HepG2 (cell line): ENCODE measurements around the gene THSD1. TPM values are rescaled to one million over a fixed set of nuclear protein-coding genes. Genes with fewer than 3 reads are reported as not detected.

Experiments
- BRF2 ChIP-seq: sonication (generic); formaldehyde crosslinking; IDR thresholded peaks from 2 replicates; pipeline ENCODE4 v1.8.1; 2022; ENCODE audit warnings: mild to moderate bottlenecking, missing genetic modification reagents
- CEBPB ChIP-seq: IDR thresholded peaks from 2 replicates; pipeline ENCODE4 v1.6.1; 2011; ENCODE audit warnings: low read depth, low read length, improper control_type of control experiment, borderline replicate concordance
- CSRNP1 ChIP-seq: sonication (generic); formaldehyde crosslinking; IDR thresholded peaks from 2 replicates; pipeline ENCODE4 v1.8.1; 2023; ENCODE audit warnings: mild to moderate bottlenecking, missing genetic modification reagents
- GFI1 ChIP-seq: sonication (generic); formaldehyde crosslinking; IDR thresholded peaks from 2 replicates; pipeline ENCODE4 v1.5.0; 2020; ENCODE audit warnings: missing genetic modification reagents, mild to moderate bottlenecking, borderline replicate concordance
- NCOA5 ChIP-seq: sonication (generic); formaldehyde crosslinking; IDR thresholded peaks from 2 replicates; pipeline ENCODE4 v1.4.0; 2020; ENCODE audit warnings: missing genetic modification reagents
- POLR2G ChIP-seq: fragments of 200-400 bp; formaldehyde crosslinking; IDR thresholded peaks from 2 replicates; pipeline ENCODE4 v1.6.1; 2018; ENCODE audit warnings: mild to moderate bottlenecking, low read depth, low read length, moderate library complexity
- SRSF1 ChIP-seq: fragments of 200-400 bp; formaldehyde crosslinking; optimal IDR thresholded peaks from 2 replicates; pipeline ENCODE3; 2017; ENCODE audit warnings: mild to moderate bottlenecking, low read depth, low read length, moderate library complexity
- UBTF ChIP-seq: sonication (generic); formaldehyde crosslinking; IDR thresholded peaks from 2 replicates; pipeline ENCODE4 v1.4.0; 2020; ENCODE audit warnings: mild to moderate bottlenecking, missing genetic modification reagents
- ZNF318 ChIP-seq: sonication (generic); formaldehyde crosslinking; IDR thresholded peaks from 2 replicates; pipeline ENCODE4 v1.4.0; 2020; ENCODE audit warnings: mild to moderate bottlenecking, missing genetic modification reagents
- ZNF33B ChIP-seq: sonication (generic); formaldehyde crosslinking; IDR thresholded peaks from 2 replicates; pipeline ENCODE4 v1.5.1; 2020; ENCODE audit warnings: mild to moderate bottlenecking, missing genetic modification reagents
- ZNF432 ChIP-seq: sonication (generic); formaldehyde crosslinking; IDR thresholded peaks from 2 replicates; pipeline ENCODE4 v1.5.0; 2020; ENCODE audit warnings: missing genetic modification reagents, mild to moderate bottlenecking, borderline replicate concordance
- ZUFSP ChIP-seq: sonication (generic); formaldehyde crosslinking; IDR thresholded peaks from 2 replicates; pipeline ENCODE4 v1.9.0; 2021; ENCODE audit warnings: missing genetic modification reagents, mild to moderate bottlenecking, borderline replicate concordance
- polyA plus RNA-seq, 8 experiments: library from polyadenylated mRNA; depleted of rRNA in 3 of 8; stranded (reverse) in 7 of 8; unstranded in 1 of 8; fragments of >200 nt; fragmentation: Illumina TruSeq in 4 of 8; extraction: Trizol in 4 of 8; gene quantifications; 2 replicates each; pipeline versions ENCODE4 v1.2.1 to v1.2.3, GENCODE V29; 2011 to 2016; ENCODE audit warnings: low read depth in 4 of 8, missing spikeins in 1 of 8, mixed read lengths in 1 of 8; ENCODE audit not compliant: insufficient read depth in 1 of 8
- total RNA-seq, 5 experiments: library from RNA; depleted of rRNA; stranded (reverse); fragments of >200 nt; fragmentation: Illumina TruSeq; extraction: Trizol; gene quantifications; 2 replicates each; pipeline ENCODE4 v1.2.3, GENCODE V29; 2016; ENCODE audit warnings: low read depth in 1 of 5

THSD1 gene
- total and polyA plus RNA-seq, 2 of the 13 experiments (the other 11 are each of a cell fraction or from before 2014, with no cell fraction given), result 0.11 to 0.15 TPM

GRCh38 chr13:52387721-52388120 lies 18.3 kb downstream of the THSD1 start (continued):
- TF ChIP-seq ZUFSP, result no peak
- TF ChIP-seq BRF2 (CRISPR knock-in tag), result no peak
- TF ChIP-seq ZNF318 (CRISPR knock-in tag), result no peak
- no peak for TF ChIP-seq NCOA5 (CRISPR knock-in tag)
- no peak for TF ChIP-seq UBTF (CRISPR knock-in tag)
- TF ChIP-seq CSRNP1, result no peak
- TF ChIP-seq SRSF1, result no peak
- TF ChIP-seq ZNF33B, result no peak
- no peak for TF ChIP-seq POLR2G
- no peak for TF ChIP-seq CEBPB
- no peak for TF ChIP-seq ZNF432 (CRISPR knock-in tag)
- no peak for TF ChIP-seq GFI1 (CRISPR knock-in tag)
